Neural crest cell (in vitro differentiated cells): ENCODE results near the gene LMBR1. TPM values are rescaled to one million over a fixed set of nuclear protein-coding genes. Genes with fewer than 3 reads are reported as not detected.
"Not testable (repeated sequence)": the region's sequence is repeated elsewhere in the genome, so short reads cannot be mapped to it uniquely, and the experiment has no call there.

ENCODE experiments used
- DNase-seq: peaks from one replicate; pipeline ENCODE4 v3.0.0; 2021; ENCODE audit warnings: low read depth, mixed read lengths, low spot score
- H3K27ac Mint-ChIP-seq: one replicate; pipeline ENCODE4 v1.8.0; 2021; ENCODE audit warnings: mild to moderate bottlenecking, mixed read lengths; ENCODE audit not compliant: unreplicated experiment
- H3K27me3 Mint-ChIP-seq: 2 replicates; pipeline ENCODE4 v1.8.0; 2021; ENCODE audit warnings: low read depth, mild to moderate bottlenecking, mixed read lengths
- H3K36me3 Mint-ChIP-seq: 2 replicates; pipeline ENCODE4 v1.8.0; 2021; ENCODE audit warnings: low read depth, mild to moderate bottlenecking, mixed read lengths
- H3K4me1 Mint-ChIP-seq: 2 replicates; pipeline ENCODE4 v1.8.0; 2021; ENCODE audit warnings: mixed read lengths
- H3K4me3 Mint-ChIP-seq: one replicate; pipeline ENCODE4 v1.8.0; 2021; ENCODE audit warnings: mild to moderate bottlenecking, mixed read lengths
- H3K9me3 Mint-ChIP-seq: 2 replicates; pipeline ENCODE4 v1.8.0; 2021; ENCODE audit warnings: mixed read lengths
- CTCF ChIP-seq: fragments of 200-600 bp; sonication (generic); conservative IDR thresholded peaks from 2 replicates; pipeline ENCODE4 v1.5.0; 2021; ENCODE audit warnings: antibody characterized with exemption, mild to moderate bottlenecking
- total RNA-seq: library from RNA; stranded (reverse); gene quantifications from 2 replicates; pipeline ENCODE4 v1.2.1, GENCODE V29; 2021

The LMBR1 gene
- total RNA-seq, 1 donor from 2014 or later = 55.1 TPM

GRCh38 chr7:156845379-156846101 is 47.4 kb downstream of the LMBR1 start:
- H3K4me3 Mint-ChIP-seq = no peak overlapping the region
- no peak for DNase-seq
- H3K9me3 Mint-ChIP-seq = peaks cover 11% of the 10 kb centered on the region
- H3K4me1 Mint-ChIP-seq = no peaks in the 10 kb centered on the region
- TF ChIP-seq CTCF = no peak
- no peak overlapping the region for H3K27ac Mint-ChIP-seq
- peaks cover 19% of the 10 kb centered on the region for H3K36me3 Mint-ChIP-seq
- H3K27me3 Mint-ChIP-seq = no peaks in the 10 kb centered on the region

- not testable (repeated sequence) for H3K9me3 Mint-ChIP-seq, H3K4me1 Mint-ChIP-seq, H3K27ac Mint-ChIP-seq, DNase-seq, H3K27me3 Mint-ChIP-seq, H3K4me3 Mint-ChIP-seq
- H3K36me3 Mint-ChIP-seq = peaks cover 12% of the 10 kb centered on the region
Measured at GRCh38 chr7:156843582-156843981, 49.4 kb downstream of the LMBR1 start.

- H3K27me3 Mint-ChIP-seq = no peaks in the 10 kb centered on the region
- H3K4me1 Mint-ChIP-seq = peaks cover 8% of the 10 kb centered on the region
- DNase-seq = no peak
- TF ChIP-seq CTCF = no peak
- H3K4me3 Mint-ChIP-seq = no peak overlapping the region
- H3K36me3 Mint-ChIP-seq = peaks cover 15% of the 10 kb centered on the region
- H3K27ac Mint-ChIP-seq = no peak overlapping the region
- peaks cover 10% of the 10 kb centered on the region for H3K9me3 Mint-ChIP-seq
Measured at GRCh38 chr7:156843157-156843556, 49.8 kb downstream of the LMBR1 start.

- Mint-ChIP-seq H3K36me3 (peaks cover 11% of the 10 kb centered on the region), H3K9me3 (peaks cover 6% of the 10 kb centered on the region), H3K27ac (no peak overlapping the region), H3K4me3 (no peak overlapping the region), H3K4me1 (peaks cover 8% of the 10 kb centered on the region), H3K27me3 (no peaks in the 10 kb centered on the region)
- DNase-seq = no peak
- no peak for TF ChIP-seq CTCF
Measured at GRCh38 chr7:156842740-156843140, 50.2 kb downstream of the LMBR1 start.

GRCh38 chr7:156842317-156842716 is 50.7 kb downstream of the LMBR1 start:
- Mint-ChIP-seq H3K9me3 (peaks cover 6% of the 10 kb centered on the region), H3K27me3 (no peaks in the 10 kb centered on the region), H3K36me3 (peaks cover 9% of the 10 kb centered on the region), H3K4me3 (no peak overlapping the region), H3K27ac (no peak overlapping the region), H3K4me1 (peaks cover 8% of the 10 kb centered on the region)
- DNase-seq = no peak
- no peak for TF ChIP-seq CTCF

GRCh38 chr7:156841497-156841896 is 51.5 kb downstream of the LMBR1 start:
- H3K4me3 Mint-ChIP-seq = no peak overlapping the region
- H3K27ac Mint-ChIP-seq = no peak overlapping the region
- H3K9me3 Mint-ChIP-seq = peaks cover 6% of the 10 kb centered on the region
- peaks cover 8% of the 10 kb centered on the region for H3K4me1 Mint-ChIP-seq
- H3K36me3 Mint-ChIP-seq = peaks cover 7% of the 10 kb centered on the region
- TF ChIP-seq CTCF = no peak
- no peak for DNase-seq
- no peaks in the 10 kb centered on the region for H3K27me3 Mint-ChIP-seq
